Measurements from ENCODE around the gene BRD9.

DNA sequence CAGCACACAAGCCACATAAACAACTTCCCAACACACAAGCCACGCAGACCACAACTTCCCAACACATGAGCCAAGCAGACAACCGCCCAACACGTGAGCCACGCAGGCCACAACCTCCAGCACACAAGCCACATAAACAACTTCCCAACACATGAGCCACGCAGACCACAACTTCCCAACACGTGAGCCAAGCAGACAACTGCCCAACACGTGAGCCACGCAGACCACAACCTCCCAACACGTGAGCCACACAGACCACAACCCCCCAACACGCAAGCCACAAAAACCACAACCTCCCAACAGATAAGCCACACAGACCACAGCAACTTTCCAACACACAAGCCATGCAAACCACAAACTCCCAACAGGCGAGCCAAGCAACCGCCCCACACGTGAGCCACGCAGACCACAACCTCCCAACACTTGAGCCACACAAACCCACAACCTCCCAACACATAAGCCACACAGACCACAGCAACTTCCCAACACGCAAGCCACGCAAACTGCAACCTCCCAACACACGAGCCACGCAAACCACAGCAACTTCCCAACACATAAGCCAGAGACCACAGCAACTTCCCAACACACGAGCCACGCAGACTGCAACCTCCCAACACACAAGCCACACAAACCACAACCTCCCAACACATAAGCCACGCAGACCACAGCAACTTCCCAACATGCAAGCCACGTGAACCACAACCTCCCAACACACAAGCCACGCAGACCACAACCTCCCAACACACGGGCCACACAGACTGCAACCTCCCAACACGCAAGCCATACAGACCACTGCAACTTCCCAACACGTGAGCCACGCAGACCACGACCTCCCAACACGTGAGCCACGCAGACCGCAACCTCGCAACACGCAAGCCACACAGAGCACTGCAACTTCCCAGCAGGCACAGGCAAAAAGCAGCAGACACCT lies 10.1 kb downstream of the BRD9 start:
- TF ChIP-seq, protein P1, sequence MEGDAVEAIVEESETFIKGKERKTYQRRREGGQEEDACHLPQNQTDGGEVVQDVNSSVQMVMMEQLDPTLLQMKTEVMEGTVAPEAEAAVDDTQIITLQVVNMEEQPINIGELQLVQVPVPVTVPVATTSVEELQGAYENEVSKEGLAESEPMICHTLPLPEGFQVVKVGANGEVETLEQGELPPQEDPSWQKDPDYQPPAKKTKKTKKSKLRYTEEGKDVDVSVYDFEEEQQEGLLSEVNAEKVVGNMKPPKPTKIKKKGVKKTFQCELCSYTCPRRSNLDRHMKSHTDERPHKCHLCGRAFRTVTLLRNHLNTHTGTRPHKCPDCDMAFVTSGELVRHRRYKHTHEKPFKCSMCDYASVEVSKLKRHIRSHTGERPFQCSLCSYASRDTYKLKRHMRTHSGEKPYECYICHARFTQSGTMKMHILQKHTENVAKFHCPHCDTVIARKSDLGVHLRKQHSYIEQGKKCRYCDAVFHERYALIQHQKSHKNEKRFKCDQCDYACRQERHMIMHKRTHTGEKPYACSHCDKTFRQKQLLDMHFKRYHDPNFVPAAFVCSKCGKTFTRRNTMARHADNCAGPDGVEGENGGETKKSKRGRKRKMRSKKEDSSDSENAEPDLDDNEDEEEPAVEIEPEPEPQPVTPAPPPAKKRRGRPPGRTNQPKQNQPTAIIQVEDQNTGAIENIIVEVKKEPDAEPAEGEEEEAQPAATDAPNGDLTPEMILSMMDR (IDR thresholded peaks at IDR 0.05; ENCODE audit: extremely low read depth in 1 of 2, insufficient read depth in 1 of 2, low read depth in 1 of 2, low read length in 2 of 2): no peak
- TF ChIP-seq MAX (IDR thresholded peaks at IDR 0.05; ENCODE audit: insufficient read depth, insufficient read length): no peak

All from endothelial cell of umbilical vein (primary cell).